CD4-positive, alpha-beta T cell treated with Interleukin-17A for 1 hour (primary cell): ENCODE measurements around the gene ACSL6.

ENCODE experiments used
- DNase-seq: peaks from one replicate; pipeline ENCODE4 v3.0.0-alpha.2; 2020

ACSL6 gene

GRCh38 chr5:132013006-132013689 is 1.7 kb upstream of the ACSL6 start:
- DNase-seq: no peak

- DNase-seq: no peak
Measured at GRCh38 chr5:132012371-132013005, 1.0 kb upstream of the ACSL6 start.

- DNase-seq: no peak
Measured at GRCh38 chr5:132010989-132011621, 353 bp downstream of the ACSL6 start.

- DNase-seq: no peak
Measured at GRCh38 chr5:132010645-132010988, 841 bp downstream of the ACSL6 start.

- no peak for DNase-seq
Measured at GRCh38 chr5:132009706-132010405, 1.6 kb downstream of the ACSL6 start.

GRCh38 chr5:132008961-132009680 is 2.3 kb downstream of the ACSL6 start:
- no peak for DNase-seq

- no peak for DNase-seq
Measured at GRCh38 chr5:132008163-132008473, 3.3 kb downstream of the ACSL6 start.

GRCh38 chr5:132007399-132008162 is 3.9 kb downstream of the ACSL6 start:
- DNase-seq: peak; percentile 82

- DNase-seq: no peak
Measured at GRCh38 chr5:132006331-132007120, 4.9 kb downstream of the ACSL6 start.

GRCh38 chr5:132005591-132005990 is 5.9 kb downstream of the ACSL6 start:
- DNase-seq: no peak

GRCh38 chr5:132003982-132004381 is 7.5 kb downstream of the ACSL6 start:
- DNase-seq: no peak

GRCh38 chr5:132003170-132003744 is 8.2 kb downstream of the ACSL6 start:
- DNase-seq: no peak

- no peak for DNase-seq
Measured at GRCh38 chr5:132002757-132003156, 8.7 kb downstream of the ACSL6 start.

GRCh38 chr5:132001647-132002561 is 9.6 kb downstream of the ACSL6 start:
- DNase-seq: no peak

GRCh38 chr5:132000677-132001453 is 10.6 kb downstream of the ACSL6 start:
- peak; percentile 63 for DNase-seq

- DNase-seq: no peak
Measured at GRCh38 chr5:132000241-132000490, 11.3 kb downstream of the ACSL6 start.

- DNase-seq: no peak
Measured at GRCh38 chr5:131999441-132000240, 11.8 kb downstream of the ACSL6 start.

GRCh38 chr5:131999041-131999440 is 12.4 kb downstream of the ACSL6 start:
- DNase-seq: no peak
